Vagina (tissue), 2 donors: ENCODE data around the gene WWOX.

Experiments
- CTCF ChIP-seq, 3 experiments: fragments of 450-650 bp in 2 of 3; fragments of 200-600 bp in 1 of 3; sonication (generic) in 1 of 3; IDR thresholded peaks; one replicate each; pipeline ENCODE4 v1.5.1; 2017 to 2019; ENCODE audit warnings: antibody characterized with exemption in 3 of 3, mild to moderate bottlenecking in 2 of 3, moderate library complexity in 2 of 3
- POLR2A ChIP-seq, 2 donors: fragments of 450-650 bp; IDR thresholded peaks; one replicate each; pipeline ENCODE4 v1.6.1; 2017; ENCODE audit warnings: antibody characterized with exemption in 2 of 2, mild to moderate bottlenecking in 2 of 2, moderate library complexity in 2 of 2

- no peak for TF ChIP-seq CTCF (IDR thresholded peaks at IDR 0.05)
- no peak for TF ChIP-seq POLR2A (IDR thresholded peaks at IDR 0.05)
Measured at GRCh38 chr16:78778101-78779004, 678.9 kb downstream of the WWOX start.
